ENCODE data around the gene MAST4. TPM values are rescaled to one million over a fixed set of nuclear protein-coding genes. Genes with fewer than 3 reads are reported as not detected.
A peak's percentile ranks its signal among the peaks of the same experiment; 100 is the strongest.

MAST4 gene
- total RNA-seq, 1 donor from 2014 or later, result 22.3 TPM

DNA sequence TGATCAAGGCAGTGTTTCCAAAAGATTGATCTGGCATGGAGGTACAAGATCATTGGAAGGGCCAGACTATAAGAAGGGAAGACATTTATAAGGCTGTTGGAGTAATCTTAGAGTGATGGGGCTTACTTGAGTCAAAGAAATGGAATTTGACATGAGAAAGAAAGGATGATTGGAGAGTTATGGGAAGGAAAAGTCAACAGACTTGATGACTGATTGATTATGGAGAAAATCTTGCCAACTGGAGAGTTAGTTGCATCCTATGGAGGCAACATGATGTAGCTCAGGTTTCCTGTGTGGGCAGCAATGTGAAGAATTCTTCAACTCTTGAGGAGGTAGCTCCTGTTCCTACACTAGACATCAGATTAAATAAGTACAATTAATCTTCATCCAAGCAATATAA, 10.9 kb upstream of the MAST4 start:
- no peaks in the 10 kb centered on the region for H4K20me1 ChIP-seq (ENCODE audit: insufficient read depth, low read length)
- no peak overlapping the region for H3K9ac ChIP-seq (ENCODE audit: low read length)
- DNase-seq (ENCODE audit: low read depth), result no peak
- H3K27me3 ChIP-seq (ENCODE audit: insufficient read depth, low read length), result no peaks in the 10 kb centered on the region
- no peaks in the 10 kb centered on the region for H3K79me2 ChIP-seq (ENCODE audit: insufficient read depth, low read length)
- no peaks in the 10 kb centered on the region for H3K36me3 Mint-ChIP-seq (ENCODE audit: low read depth, unreplicated experiment)
- H3K9me3 Mint-ChIP-seq (ENCODE audit: unreplicated experiment), result no peaks in the 10 kb centered on the region
- H3K4me3 Mint-ChIP-seq (ENCODE audit: unreplicated experiment), result no peak overlapping the region
- H3K27me3 Mint-ChIP-seq (ENCODE audit: low read depth, unreplicated experiment), result peaks cover 8% of the 10 kb centered on the region
- H3K4me1 ChIP-seq (ENCODE audit: insufficient read depth, low read length), result no peaks in the 10 kb centered on the region
- no peaks in the 10 kb centered on the region for H3K36me3 ChIP-seq (ENCODE audit: insufficient read depth, low read length)
- H3K9me3 ChIP-seq (ENCODE audit: insufficient read depth, low read depth, low read length), result no peaks in the 10 kb centered on the region
- no peak for FAIRE-seq
- H3K4me3 ChIP-seq (ENCODE audit: insufficient read depth, low read depth, low read length), result no peak overlapping the region
- H3K4me2 ChIP-seq (ENCODE audit: low read length), result no peak overlapping the region
- H2AFZ ChIP-seq (ENCODE audit: low read depth, low read length), result no peak overlapping the region
- TF ChIP-seq, protein P1, sequence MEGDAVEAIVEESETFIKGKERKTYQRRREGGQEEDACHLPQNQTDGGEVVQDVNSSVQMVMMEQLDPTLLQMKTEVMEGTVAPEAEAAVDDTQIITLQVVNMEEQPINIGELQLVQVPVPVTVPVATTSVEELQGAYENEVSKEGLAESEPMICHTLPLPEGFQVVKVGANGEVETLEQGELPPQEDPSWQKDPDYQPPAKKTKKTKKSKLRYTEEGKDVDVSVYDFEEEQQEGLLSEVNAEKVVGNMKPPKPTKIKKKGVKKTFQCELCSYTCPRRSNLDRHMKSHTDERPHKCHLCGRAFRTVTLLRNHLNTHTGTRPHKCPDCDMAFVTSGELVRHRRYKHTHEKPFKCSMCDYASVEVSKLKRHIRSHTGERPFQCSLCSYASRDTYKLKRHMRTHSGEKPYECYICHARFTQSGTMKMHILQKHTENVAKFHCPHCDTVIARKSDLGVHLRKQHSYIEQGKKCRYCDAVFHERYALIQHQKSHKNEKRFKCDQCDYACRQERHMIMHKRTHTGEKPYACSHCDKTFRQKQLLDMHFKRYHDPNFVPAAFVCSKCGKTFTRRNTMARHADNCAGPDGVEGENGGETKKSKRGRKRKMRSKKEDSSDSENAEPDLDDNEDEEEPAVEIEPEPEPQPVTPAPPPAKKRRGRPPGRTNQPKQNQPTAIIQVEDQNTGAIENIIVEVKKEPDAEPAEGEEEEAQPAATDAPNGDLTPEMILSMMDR (IDR thresholded peaks at IDR 0.05; ENCODE audit: insufficient read depth, low read depth, low read length), result no peak
- TF ChIP-seq EZH2 (IDR thresholded peaks at IDR 0.05; ENCODE audit: insufficient read depth, low read length), result no peak
- H3K4me1 Mint-ChIP-seq (ENCODE audit: low read depth, unreplicated experiment), result peaks cover 6% of the 10 kb centered on the region
- H3K27ac ChIP-seq (ENCODE audit: low read depth, low read length), result no peak overlapping the region
- H3K27ac Mint-ChIP-seq (ENCODE audit: unreplicated experiment), result no peak overlapping the region

DNA sequence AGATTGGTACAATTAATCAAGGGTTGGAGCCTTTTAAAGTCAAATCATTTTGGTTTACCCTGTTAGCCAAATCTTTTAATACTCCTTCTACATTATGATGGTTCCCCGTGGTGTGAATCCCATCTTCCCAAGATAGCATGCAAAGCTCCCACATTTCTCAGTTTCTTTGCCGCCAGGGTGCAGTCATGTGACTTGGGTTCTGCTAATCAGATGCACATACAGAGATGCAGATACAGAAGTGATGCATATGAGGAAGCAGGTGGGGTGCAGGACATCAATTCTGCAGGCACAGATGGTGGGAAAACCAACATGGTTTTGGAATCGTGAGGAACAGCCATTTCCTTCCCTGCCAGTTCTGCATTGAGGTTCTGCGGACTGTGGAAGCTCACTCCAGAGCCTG, 8.4 kb upstream of the MAST4 start:
- H3K4me1 ChIP-seq (ENCODE audit: insufficient read depth, low read length), result no peaks in the 10 kb centered on the region
- Mint-ChIP-seq H3K27ac (ENCODE audit: unreplicated experiment) (no peak overlapping the region), H3K27me3 (ENCODE audit: low read depth, unreplicated experiment) (peaks cover 18% of the 10 kb centered on the region), H3K36me3 (ENCODE audit: low read depth, unreplicated experiment) (no peaks in the 10 kb centered on the region), H3K9me3 (ENCODE audit: unreplicated experiment) (no peaks in the 10 kb centered on the region), H3K4me1 (ENCODE audit: low read depth, unreplicated experiment) (peaks cover under 1% of the 10 kb centered on the region), H3K4me3 (ENCODE audit: unreplicated experiment) (no peak overlapping the region)
- H3K4me2 ChIP-seq (ENCODE audit: low read length), result no peak overlapping the region
- H3K36me3 ChIP-seq (ENCODE audit: insufficient read depth, low read length), result no peaks in the 10 kb centered on the region
- H3K4me3 ChIP-seq (ENCODE audit: insufficient read depth, low read depth, low read length), result no peak overlapping the region
- DNase-seq (ENCODE audit: low read depth) (no peak), FAIRE-seq (no peak)
- H3K27me3 ChIP-seq (ENCODE audit: insufficient read depth, low read length), result peaks cover 2% of the 10 kb centered on the region
- no peak overlapping the region for H3K27ac ChIP-seq (ENCODE audit: low read depth, low read length)
- no peaks in the 10 kb centered on the region for H3K9me3 ChIP-seq (ENCODE audit: insufficient read depth, low read depth, low read length)
- H4K20me1 ChIP-seq (ENCODE audit: insufficient read depth, low read length), result no peaks in the 10 kb centered on the region
- no peaks in the 10 kb centered on the region for H3K79me2 ChIP-seq (ENCODE audit: insufficient read depth, low read length)
- no peak overlapping the region for H3K9ac ChIP-seq (ENCODE audit: low read length)
- H2AFZ ChIP-seq (ENCODE audit: low read depth, low read length), result no peak overlapping the region
- no peak for TF ChIP-seq EZH2 (IDR thresholded peaks at IDR 0.05; ENCODE audit: insufficient read depth, low read length)
- TF ChIP-seq, protein P1 (IDR thresholded peaks at IDR 0.05; ENCODE audit: insufficient read depth, low read depth, low read length), result no peak

DNA sequence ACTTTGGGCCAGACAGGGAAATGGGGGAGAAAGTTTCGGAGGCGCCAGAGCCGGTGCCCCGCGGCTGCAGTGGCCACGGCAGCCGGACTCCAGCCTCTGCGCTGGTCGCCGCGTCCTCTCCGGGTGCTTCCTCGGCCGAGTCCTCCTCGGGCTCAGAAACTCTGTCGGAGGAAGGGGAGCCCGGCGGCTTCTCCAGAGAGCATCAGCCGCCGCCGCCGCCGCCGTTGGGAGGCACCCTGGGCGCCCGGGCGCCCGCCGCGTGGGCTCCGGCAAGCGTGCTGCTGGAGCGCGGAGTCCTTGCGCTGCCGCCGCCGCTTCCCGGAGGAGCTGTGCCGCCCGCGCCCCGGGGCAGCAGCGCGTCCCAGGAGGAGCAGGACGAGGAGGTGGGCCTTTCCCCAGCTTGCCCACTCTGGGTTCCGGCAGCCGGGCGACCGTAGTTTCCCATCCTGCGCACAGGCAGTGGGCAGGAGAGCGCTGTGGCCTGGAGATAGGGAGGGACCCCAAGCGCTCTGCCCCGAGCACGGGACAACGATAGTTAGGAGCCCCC, 516 bp downstream of the MAST4 start:
- TF ChIP-seq EZH2 (IDR thresholded peaks at IDR 0.05; ENCODE audit: insufficient read depth, low read length), result no peak
- TF ChIP-seq, protein P1 (IDR thresholded peaks at IDR 0.05; ENCODE audit: insufficient read depth, low read depth, low read length), result no peak
- Mint-ChIP-seq H3K9me3 (ENCODE audit: unreplicated experiment) (peaks cover 3% of the 10 kb centered on the region), H3K4me3 (ENCODE audit: unreplicated experiment) (peak overlapping the region; percentile 94), H3K36me3 (ENCODE audit: low read depth, unreplicated experiment) (no peaks in the 10 kb centered on the region), H3K27ac (ENCODE audit: unreplicated experiment) (no peak overlapping the region), H3K27me3 (ENCODE audit: low read depth, unreplicated experiment) (peaks cover 51% of the 10 kb centered on the region), H3K4me1 (ENCODE audit: low read depth, unreplicated experiment) (no peaks in the 10 kb centered on the region)
- peak overlapping the region; percentile 66 for H3K4me3 ChIP-seq (ENCODE audit: insufficient read depth, low read depth, low read length)
- FAIRE-seq, result no peak
- no peaks in the 10 kb centered on the region for H3K9me3 ChIP-seq (ENCODE audit: insufficient read depth, low read depth, low read length)
- H3K36me3 ChIP-seq (ENCODE audit: insufficient read depth, low read length), result no peaks in the 10 kb centered on the region
- peak; percentile 13 for DNase-seq (ENCODE audit: low read depth)
- peak overlapping the region; percentile 53 for H3K9ac ChIP-seq (ENCODE audit: low read length)
- H3K27me3 ChIP-seq (ENCODE audit: insufficient read depth, low read length), result peaks cover 33% of the 10 kb centered on the region
- H3K79me2 ChIP-seq (ENCODE audit: insufficient read depth, low read length), result no peaks in the 10 kb centered on the region
- H4K20me1 ChIP-seq (ENCODE audit: insufficient read depth, low read length), result no peaks in the 10 kb centered on the region
- H3K4me2 ChIP-seq (ENCODE audit: low read length), result peak overlapping the region; percentile 94
- peaks cover 11% of the 10 kb centered on the region for H3K4me1 ChIP-seq (ENCODE audit: insufficient read depth, low read length)
- no peak overlapping the region for H3K27ac ChIP-seq (ENCODE audit: low read depth, low read length)
- H2AFZ ChIP-seq (ENCODE audit: low read depth, low read length), result peak overlapping the region; percentile 89
